ENCODE results near the gene ACOX3. TPM values are rescaled to one million over a fixed set of nuclear protein-coding genes. Genes with fewer than 3 reads are reported as not detected.
A peak's percentile ranks its signal among the peaks of the same experiment; 100 is the strongest.

The ACOX3 gene
- total and polyA plus RNA-seq, 9 of the 15 experiments (the other 6 are each of a cell fraction or from before 2014, with no cell fraction given) = 0.68 to 7.3 (median 3.7) TPM

DNA sequence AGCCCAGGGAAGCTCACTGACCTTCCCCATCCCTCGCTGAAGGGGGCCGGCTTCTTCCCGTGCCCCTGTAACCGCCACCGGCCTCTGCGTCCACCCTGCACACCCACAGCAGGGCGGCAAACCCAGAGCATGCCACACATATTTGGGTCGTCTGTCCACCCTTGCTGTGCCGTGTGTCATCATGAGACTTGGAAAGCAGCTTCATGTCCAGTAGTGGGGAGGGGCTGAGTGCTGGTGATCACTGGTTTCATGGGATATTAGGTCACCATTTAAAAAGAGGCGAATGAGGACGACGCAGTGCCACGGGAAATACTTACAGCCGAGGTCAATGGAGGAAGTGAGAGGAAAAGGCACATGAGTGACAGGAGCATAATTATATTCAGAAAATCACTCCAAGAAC, 96.1 kb downstream of the ACOX3 start (continued):
- TF ChIP-seq, protein P1, sequence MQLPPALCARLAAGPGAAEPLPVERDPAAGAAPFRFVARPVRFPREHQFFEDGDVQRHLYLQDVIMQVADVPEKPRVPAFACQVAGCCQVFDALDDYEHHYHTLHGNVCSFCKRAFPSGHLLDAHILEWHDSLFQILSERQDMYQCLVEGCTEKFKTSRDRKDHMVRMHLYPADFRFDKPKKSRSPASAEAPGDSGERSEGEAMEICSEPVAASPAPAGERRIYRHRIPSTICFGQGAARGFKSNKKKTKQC (CRISPR knock-in tag; IDR thresholded peaks at IDR 0.05) = no peak
- TF ChIP-seq NR2C1 (IDR thresholded peaks at IDR 0.05) (no peak), NR2C1 (tag; IDR thresholded peaks at IDR 0.05) (no peak), NR2C2 (CRISPR knock-in tag; IDR thresholded peaks at IDR 0.05) (no peak), NR2C2 (tag; IDR thresholded peaks at IDR 0.05) (peak; percentile 39; the same call in 1 of the 2 replicates)
- TF ChIP-seq, protein P2, sequence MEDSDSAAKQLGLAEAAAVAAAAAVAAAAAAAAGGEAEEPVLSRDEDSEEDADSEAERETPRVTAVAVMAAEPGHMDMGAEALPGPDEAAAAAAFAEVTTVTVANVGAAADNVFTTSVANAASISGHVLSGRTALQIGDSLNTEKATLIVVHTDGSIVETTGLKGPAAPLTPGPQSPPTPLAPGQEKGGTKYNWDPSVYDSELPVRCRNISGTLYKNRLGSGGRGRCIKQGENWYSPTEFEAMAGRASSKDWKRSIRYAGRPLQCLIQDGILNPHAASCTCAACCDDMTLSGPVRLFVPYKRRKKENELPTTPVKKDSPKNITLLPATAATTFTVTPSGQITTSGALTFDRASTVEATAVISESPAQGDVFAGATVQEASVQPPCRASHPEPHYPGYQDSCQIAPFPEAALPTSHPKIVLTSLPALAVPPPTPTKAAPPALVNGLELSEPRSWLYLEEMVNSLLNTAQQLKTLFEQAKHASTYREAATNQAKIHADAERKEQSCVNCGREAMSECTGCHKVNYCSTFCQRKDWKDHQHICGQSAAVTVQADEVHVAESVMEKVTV (CRISPR knock-in tag; IDR thresholded peaks at IDR 0.05) = no peak

DNA sequence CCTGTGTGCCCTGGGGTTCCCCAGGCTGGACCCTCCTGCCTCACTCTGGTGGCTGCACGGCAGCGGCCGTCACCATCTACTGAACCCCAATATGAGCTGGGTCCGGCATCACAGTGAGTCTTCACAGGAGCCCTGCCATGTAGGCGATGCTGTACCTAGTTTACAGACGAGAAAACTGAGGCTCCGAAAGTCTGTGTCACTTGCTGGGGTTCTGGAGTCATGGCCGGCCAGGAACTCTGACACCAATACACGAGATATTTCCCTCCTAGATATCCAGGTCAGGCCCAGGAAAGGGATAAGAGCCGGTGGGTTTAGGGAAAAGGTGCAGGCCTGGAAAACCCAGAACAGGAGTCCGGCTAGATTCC, 96.6 kb downstream of the ACOX3 start:
- H3K27ac ChIP-seq (ENCODE audit: extremely low read depth, low read depth, low read length) = no peak overlapping the region
- H3K4me2 ChIP-seq (ENCODE audit: insufficient read depth, low read length) = no peak overlapping the region
- WGBS (ENCODE audit: insufficient coverage, low coverage, missing lambda C conversion rate) = 23% methylated on average over 11 of the region's 11 CpGs
- no peaks in the 10 kb centered on the region for H3K36me3 ChIP-seq (ENCODE audit: control insufficient read depth, insufficient read depth, low read length)
- H3K79me2 ChIP-seq (ENCODE audit: control insufficient read depth, insufficient read depth, low read length) = no peaks in the 10 kb centered on the region
- ChIA-PET POLR2A (interaction anchor here (0.5 kb wide), 1 partner anchor 212 kb away, joined by 3 read pairs; no protein-coding TSS in a partner anchor), CTCF (ENCODE audit: low intra/inter-chr PET ratio) (no interaction called here)
- H3K27me3 ChIP-seq (ENCODE audit: control insufficient read depth in 2 of 2, insufficient read depth in 2 of 2, low read length in 2 of 2) = peaks cover 0 to 49% of the 10 kb centered on the region in 2 experiments; a peak in 2 of 5 replicates
- no peak overlapping the region for H3K9ac ChIP-seq (ENCODE audit: insufficient read depth in 1 of 2, low read depth in 2 of 2, low read length in 2 of 2)
- H4K20me1 ChIP-seq (replicated peaks; ENCODE audit: control insufficient read depth, insufficient read depth, low read length) = no peaks in the 10 kb centered on the region
- in situ Hi-C loops (cut with MboI) (no loop called here), intact Hi-C loops (cut with micrococcal nuclease) (no loop called here)
- DNase-seq (ENCODE audit: extremely low read depth in 1 of 4, low spot score in 3 of 4) = no peak
- H2AFZ ChIP-seq (ENCODE audit: low read depth, low read length) = no peak overlapping the region
- no peaks in the 10 kb centered on the region for H3K9me3 ChIP-seq (replicated peaks; ENCODE audit: control insufficient read depth, insufficient read depth, low read depth, low read length)
- H3K4me1 ChIP-seq (replicated peaks in 1 of 2; ENCODE audit: control insufficient read depth in 2 of 2, insufficient read depth in 2 of 2, low read length in 2 of 2) = peaks cover 0 to 17% of the 10 kb centered on the region in 2 experiments; a peak in 2 of 5 replicates
- H3K4me3 ChIP-seq = no peak overlapping the region
- FAIRE-seq = no peak
- H3K9me1 ChIP-seq (ENCODE audit: control insufficient read depth, insufficient read depth, low read length) = no peaks in the 10 kb centered on the region
- BruUV-seq (replicated peaks) = no TSS peak
- ATAC-seq = no peak
- TF ChIP-seq, protein P3, sequence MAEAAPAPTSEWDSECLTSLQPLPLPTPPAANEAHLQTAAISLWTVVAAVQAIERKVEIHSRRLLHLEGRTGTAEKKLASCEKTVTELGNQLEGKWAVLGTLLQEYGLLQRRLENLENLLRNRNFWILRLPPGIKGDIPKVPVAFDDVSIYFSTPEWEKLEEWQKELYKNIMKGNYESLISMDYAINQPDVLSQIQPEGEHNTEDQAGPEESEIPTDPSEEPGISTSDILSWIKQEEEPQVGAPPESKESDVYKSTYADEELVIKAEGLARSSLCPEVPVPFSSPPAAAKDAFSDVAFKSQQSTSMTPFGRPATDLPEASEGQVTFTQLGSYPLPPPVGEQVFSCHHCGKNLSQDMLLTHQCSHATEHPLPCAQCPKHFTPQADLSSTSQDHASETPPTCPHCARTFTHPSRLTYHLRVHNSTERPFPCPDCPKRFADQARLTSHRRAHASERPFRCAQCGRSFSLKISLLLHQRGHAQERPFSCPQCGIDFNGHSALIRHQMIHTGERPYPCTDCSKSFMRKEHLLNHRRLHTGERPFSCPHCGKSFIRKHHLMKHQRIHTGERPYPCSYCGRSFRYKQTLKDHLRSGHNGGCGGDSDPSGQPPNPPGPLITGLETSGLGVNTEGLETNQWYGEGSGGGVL (CRISPR knock-in tag; IDR thresholded peaks at IDR 0.05) = no peak
- TF ChIP-seq PPARD (CRISPR knock-in tag; IDR thresholded peaks at IDR 0.05) = no peak
- TF ChIP-seq L3MBTL2 (IDR thresholded peaks at IDR 0.05) = no peak
- TF ChIP-seq ATF7 (IDR thresholded peaks at IDR 0.05) = no peak
- no peak for TF ChIP-seq SMARCA4 (IDR thresholded peaks at IDR 0.05)
- TF ChIP-seq ZNF408 (CRISPR knock-in tag; IDR thresholded peaks at IDR 0.05; ENCODE audit: low read depth) = no peak
- no peak for TF ChIP-seq ZNF324 (CRISPR knock-in tag; IDR thresholded peaks at IDR 0.05)
- TF ChIP-seq PHTF2 (CRISPR knock-in tag; IDR thresholded peaks at IDR 0.05) = no peak
- TF ChIP-seq, protein P4, sequence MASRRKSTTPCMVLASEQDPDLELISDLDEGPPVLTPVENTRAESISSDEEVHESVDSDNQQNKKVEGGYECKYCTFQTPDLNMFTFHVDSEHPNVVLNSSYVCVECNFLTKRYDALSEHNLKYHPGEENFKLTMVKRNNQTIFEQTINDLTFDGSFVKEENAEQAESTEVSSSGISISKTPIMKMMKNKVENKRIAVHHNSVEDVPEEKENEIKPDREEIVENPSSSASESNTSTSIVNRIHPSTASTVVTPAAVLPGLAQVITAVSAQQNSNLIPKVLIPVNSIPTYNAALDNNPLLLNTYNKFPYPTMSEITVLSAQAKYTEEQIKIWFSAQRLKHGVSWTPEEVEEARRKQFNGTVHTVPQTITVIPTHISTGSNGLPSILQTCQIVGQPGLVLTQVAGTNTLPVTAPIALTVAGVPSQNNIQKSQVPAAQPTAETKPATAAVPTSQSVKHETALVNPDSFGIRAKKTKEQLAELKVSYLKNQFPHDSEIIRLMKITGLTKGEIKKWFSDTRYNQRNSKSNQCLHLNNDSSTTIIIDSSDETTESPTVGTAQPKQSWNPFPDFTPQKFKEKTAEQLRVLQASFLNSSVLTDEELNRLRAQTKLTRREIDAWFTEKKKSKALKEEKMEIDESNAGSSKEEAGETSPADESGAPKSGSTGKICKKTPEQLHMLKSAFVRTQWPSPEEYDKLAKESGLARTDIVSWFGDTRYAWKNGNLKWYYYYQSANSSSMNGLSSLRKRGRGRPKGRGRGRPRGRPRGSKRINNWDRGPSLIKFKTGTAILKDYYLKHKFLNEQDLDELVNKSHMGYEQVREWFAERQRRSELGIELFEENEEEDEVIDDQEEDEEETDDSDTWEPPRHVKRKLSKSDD (conservative IDR thresholded peaks at IDR 0.05; ENCODE audit: low read length) = no peak
- no peak for TF ChIP-seq ASH1L (IDR thresholded peaks at IDR 0.05; ENCODE audit: borderline replicate concordance, low read depth, partially characterized antibody)

Data from K562 (cell line).